Measurements from ENCODE around the gene NXF1.
"Not testable (repeated sequence)": the region's sequence is repeated elsewhere in the genome, so short reads cannot be mapped to it uniquely, and the experiment has no call there.

DNA sequence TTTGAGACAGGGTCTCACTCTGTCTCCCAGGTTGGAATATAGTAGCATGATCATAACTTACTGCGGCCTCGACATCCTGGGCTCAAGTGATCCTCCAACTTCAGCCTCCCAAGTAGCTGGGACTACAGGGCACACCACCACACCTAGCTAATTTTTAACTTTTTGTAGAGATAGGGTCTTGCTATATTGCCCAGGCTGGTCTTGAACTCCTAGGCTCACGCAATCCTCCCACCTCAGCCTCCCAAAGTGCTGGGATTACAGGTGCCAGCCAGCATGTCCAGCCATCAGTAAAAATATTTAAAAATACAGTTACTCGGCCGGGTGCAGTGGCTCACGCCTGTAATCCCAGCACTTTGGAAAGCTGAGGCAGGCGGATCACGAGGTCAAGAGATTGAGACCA is 22.9 kb upstream of the NXF1 start:
- not testable (repeated sequence) for TF ChIP-seq THAP11 (CRISPR knock-in tag; IDR thresholded peaks at IDR 0.05); ZNF12 (CRISPR knock-in tag; IDR thresholded peaks at IDR 0.05); CHD2 (IDR thresholded peaks at IDR 0.05; ENCODE audit: low read depth, low read length); POLR2AphosphoS5 (IDR thresholded peaks at IDR 0.05; ENCODE audit: low read depth, low read length); SMAD1 (CRISPR knock-in tag; IDR thresholded peaks at IDR 0.05; ENCODE audit: borderline replicate concordance, low read depth)
- TF ChIP-seq, protein P1, sequence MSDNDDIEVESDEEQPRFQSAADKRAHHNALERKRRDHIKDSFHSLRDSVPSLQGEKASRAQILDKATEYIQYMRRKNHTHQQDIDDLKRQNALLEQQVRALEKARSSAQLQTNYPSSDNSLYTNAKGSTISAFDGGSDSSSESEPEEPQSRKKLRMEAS (IDR thresholded peaks at IDR 0.05) = not testable (repeated sequence)
